ENCODE results near the gene POLR3H. TPM values are rescaled to one million over a fixed set of nuclear protein-coding genes. Genes with fewer than 3 reads are reported as not detected.
"Not testable (repeated sequence)": the region's sequence is repeated elsewhere in the genome, so short reads cannot be mapped to it uniquely, and the experiment has no call there.

Gene POLR3H
- polyA plus RNA-seq (2011; rRNA removed) (36.3 and 41.1 TPM in 2 replicates), polyA minus RNA-seq (2011; rRNA and poly(A)+ RNA removed) (26.7 and 28.1 TPM in 2 replicates)

- no peaks in the 10 kb centered on the region; the same call in 1 of the 2 replicates for H3K9me3 ChIP-seq (ENCODE audit: control insufficient read depth, insufficient read depth, low read length)
- CTCF ChIA-PET: interaction anchor here (0.6 to 3.7 kb wide), 19 partner anchors 8 to 363 kb away, joined by 3 to 25 read pairs (median 4); partner anchors contain the start of genes DESI1, PMM1 and XRCC6
- peak; percentile 94 for DNase-seq (ENCODE audit: low read depth, low spot score)
- peak within 1 kb of the TSS; percentile 87 for H3K27ac ChIP-seq (ENCODE audit: low read depth, low read length)
- peak; percentile 69 for TF ChIP-seq CTCF (IDR thresholded peaks at IDR 0.05; ENCODE audit: low read depth, low read length)
- peak within 1 kb of the TSS; percentile 92 for H3K4me3 ChIP-seq (ENCODE audit: low read depth, low read length)
- POLR2A ChIA-PET: interaction anchor here (0.7 to 1.4 kb wide), 9 partner anchors 13 to 163 kb away, joined by 3 to 16 read pairs (median 4); partner anchors contain the start of genes DESI1, PMM1, TEF and XRCC6
- H3K27me3 ChIP-seq (ENCODE audit: control insufficient read depth, insufficient read depth, low read length): no peaks in the 10 kb centered on the region
These were observed at the start of gene POLR3H for GRCh38 chr22:41543854-41544670. Gene POLR3H, minus strand, starts transcription at chr22:41544470. Its CDS starts 369 bp downstream, at chr22:41544101.

GRCh38 chr22:41593336-41593960 lies 49.2 kb upstream of the POLR3H start:
- CTCF ChIA-PET; H3K27me3 ChIP-seq (ENCODE audit: control insufficient read depth, insufficient read depth, low read length); H3K4me3 ChIP-seq (ENCODE audit: low read depth, low read length); POLR2A ChIA-PET; H3K27ac ChIP-seq (ENCODE audit: low read depth, low read length); DNase-seq (ENCODE audit: low read depth, low spot score); H3K9me3 ChIP-seq (ENCODE audit: control insufficient read depth, insufficient read depth, low read length): not testable (repeated sequence)

- POLR2A ChIA-PET: interaction anchor here (0.6 to 2.2 kb wide), 24 partner anchors 9 to 287 kb away, joined by 3 to 16 read pairs (median 5); partner anchors contain the start of genes ACO2, CSDC2, DESI1 and PHF5A
- H3K9me3 ChIP-seq (ENCODE audit: control insufficient read depth, insufficient read depth, low read length): no peaks in the 10 kb centered on the region; the same call in 1 of the 2 replicates
- TF ChIP-seq CTCF (IDR thresholded peaks at IDR 0.05; ENCODE audit: low read depth, low read length): no peak
- H3K27me3 ChIP-seq (ENCODE audit: control insufficient read depth, insufficient read depth, low read length): no peaks in the 10 kb centered on the region
- CTCF ChIA-PET: interaction anchor here (1.0 to 2.6 kb wide), 5 partner anchors 46 to 186 kb away, joined by 3 to 12 read pairs (median 4); partner anchors contain the start of gene POLR3H
- H3K27ac ChIP-seq (ENCODE audit: low read depth, low read length): peak within 1 kb of the TSS; percentile 61
- peak within 1 kb of the TSS; percentile 95 for H3K4me3 ChIP-seq (ENCODE audit: low read depth, low read length)
- DNase-seq (ENCODE audit: low read depth, low spot score): peak; percentile 99
These were observed 45.3 kb upstream of the POLR3H start, which contains the start of gene PMM1 for GRCh38 chr22:41589391-41590241. Gene PMM1, minus strand, starts transcription at chr22:41589840. Its CDS starts 35 bp downstream, at chr22:41589805.

GRCh38 chr22:41587347-41587723 lies 43.1 kb upstream of the POLR3H start:
- Histone ChIP-seq H3K9me3 (ENCODE audit: control insufficient read depth, insufficient read depth, low read length) (no peaks in the 10 kb centered on the region; the same call in 1 of the 2 replicates), H3K4me3 (ENCODE audit: low read depth, low read length) (no peak overlapping the region), H3K27me3 (ENCODE audit: control insufficient read depth, insufficient read depth, low read length) (no peaks in the 10 kb centered on the region), H3K27ac (ENCODE audit: low read depth, low read length) (no peak overlapping the region)
- ChIA-PET POLR2A (interaction anchor here (0.7 kb wide), 1 partner anchor 33 kb away, joined by 3 read pairs; no protein-coding TSS in a partner anchor), CTCF (interaction anchor here (0.7 kb wide), 1 partner anchor 80 kb away, joined by 3 read pairs; no protein-coding TSS in a partner anchor)
- TF ChIP-seq CTCF (IDR thresholded peaks at IDR 0.05; ENCODE audit: low read depth, low read length): no peak
- no peak for DNase-seq (ENCODE audit: low read depth, low spot score)

- CTCF ChIA-PET: no interaction called here
- no peaks in the 10 kb centered on the region; the same call in 1 of the 2 replicates for H3K9me3 ChIP-seq (ENCODE audit: control insufficient read depth, insufficient read depth, low read length)
- TF ChIP-seq CTCF (IDR thresholded peaks at IDR 0.05; ENCODE audit: low read depth, low read length): no peak
- no peak for DNase-seq (ENCODE audit: low read depth, low spot score)
- POLR2A ChIA-PET: no interaction called here
- no peak overlapping the region for H3K4me3 ChIP-seq (ENCODE audit: low read depth, low read length)
- H3K27ac ChIP-seq (ENCODE audit: low read depth, low read length): no peak overlapping the region
- H3K27me3 ChIP-seq (ENCODE audit: control insufficient read depth, insufficient read depth, low read length): no peaks in the 10 kb centered on the region
These were observed 41.6 kb upstream of the POLR3H start for GRCh38 chr22:41585898-41586297.

All from AG04450 (cell line).